NCI-H187 treated with DMSO at 0.1 percent for 48 hours (cell line): ENCODE data around the gene RBPJ.

Source experiments
- DNase-seq: peaks from one replicate; lab custom pipeline; 2025; lab: John Stamatoyannopoulos, UW

RBPJ gene

GRCh38 chr4:26320538-26321372 is at the start of gene RBPJ:
TSS of gene RBPJ (plus strand) at chr4:26321014. CDS start at chr4:26321029, 15 bp downstream.
- peak; percentile 95 for DNase-seq

- DNase-seq, result no peak
Observed at GRCh38 chr4:26271703-26272102, 49.1 kb upstream of the RBPJ start.

- DNase-seq, result no peak
Observed at GRCh38 chr4:26272654-26273615, 47.9 kb upstream of the RBPJ start.

GRCh38 chr4:26273616-26273980 is 47.2 kb upstream of the RBPJ start:
- no peak for DNase-seq

GRCh38 chr4:26275281-26275680 is 45.5 kb upstream of the RBPJ start:
- no peak for DNase-seq

GRCh38 chr4:26279446-26279845 is 41.4 kb upstream of the RBPJ start:
- DNase-seq, result no peak

- no peak for DNase-seq
Observed at GRCh38 chr4:26281881-26282280, 38.9 kb upstream of the RBPJ start.

GRCh38 chr4:26284536-26284935 is 36.3 kb upstream of the RBPJ start:
- DNase-seq, result no peak

- no peak for DNase-seq
Observed at GRCh38 chr4:26285272-26285671, 35.5 kb upstream of the RBPJ start.

- DNase-seq, result no peak
Observed at GRCh38 chr4:26287756-26288155, 33.1 kb upstream of the RBPJ start.

GRCh38 chr4:26288355-26288909 is 32.4 kb upstream of the RBPJ start:
- DNase-seq, result no peak

- no peak for DNase-seq
Observed at GRCh38 chr4:26289401-26289800, 31.4 kb upstream of the RBPJ start.

- no peak for DNase-seq
Observed at GRCh38 chr4:26290321-26290720, 30.5 kb upstream of the RBPJ start.

- DNase-seq, result no peak
Observed at GRCh38 chr4:26294904-26295303, 25.9 kb upstream of the RBPJ start.

- DNase-seq, result no peak
Observed at GRCh38 chr4:26296021-26296420, 24.8 kb upstream of the RBPJ start.

GRCh38 chr4:26296514-26296913 is 24.3 kb upstream of the RBPJ start:
- no peak for DNase-seq

GRCh38 chr4:26297219-26297618 is 23.6 kb upstream of the RBPJ start:
- no peak for DNase-seq

- no peak for DNase-seq
Observed at GRCh38 chr4:26298198-26298947, 22.4 kb upstream of the RBPJ start.

- no peak for DNase-seq
Observed at GRCh38 chr4:26299254-26299882, 21.4 kb upstream of the RBPJ start.

GRCh38 chr4:26300314-26301307 is 20.2 kb upstream of the RBPJ start:
- DNase-seq, result no peak
